ENCODE results near the gene YIF1B.

DNA sequence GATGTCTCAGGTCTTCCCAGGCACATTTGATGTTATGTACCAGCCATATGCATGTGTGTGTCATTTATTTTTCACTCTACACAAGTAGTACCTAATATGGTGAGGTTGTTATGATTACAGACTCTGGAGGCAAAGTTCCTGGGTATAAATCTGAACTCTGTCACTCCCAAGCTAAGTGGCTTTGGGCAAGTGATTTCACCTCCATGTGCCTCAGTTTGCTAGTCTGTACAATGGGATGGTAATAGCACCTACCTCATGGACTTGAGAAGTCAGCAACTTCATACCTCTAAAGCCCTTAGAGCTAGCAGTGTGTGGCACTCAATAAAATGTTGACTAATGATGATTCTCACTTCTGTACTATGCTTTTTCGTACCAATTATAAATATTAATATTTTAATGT lies 16.0 kb upstream of the YIF1B start:
- TF ChIP-seq, protein P1, sequence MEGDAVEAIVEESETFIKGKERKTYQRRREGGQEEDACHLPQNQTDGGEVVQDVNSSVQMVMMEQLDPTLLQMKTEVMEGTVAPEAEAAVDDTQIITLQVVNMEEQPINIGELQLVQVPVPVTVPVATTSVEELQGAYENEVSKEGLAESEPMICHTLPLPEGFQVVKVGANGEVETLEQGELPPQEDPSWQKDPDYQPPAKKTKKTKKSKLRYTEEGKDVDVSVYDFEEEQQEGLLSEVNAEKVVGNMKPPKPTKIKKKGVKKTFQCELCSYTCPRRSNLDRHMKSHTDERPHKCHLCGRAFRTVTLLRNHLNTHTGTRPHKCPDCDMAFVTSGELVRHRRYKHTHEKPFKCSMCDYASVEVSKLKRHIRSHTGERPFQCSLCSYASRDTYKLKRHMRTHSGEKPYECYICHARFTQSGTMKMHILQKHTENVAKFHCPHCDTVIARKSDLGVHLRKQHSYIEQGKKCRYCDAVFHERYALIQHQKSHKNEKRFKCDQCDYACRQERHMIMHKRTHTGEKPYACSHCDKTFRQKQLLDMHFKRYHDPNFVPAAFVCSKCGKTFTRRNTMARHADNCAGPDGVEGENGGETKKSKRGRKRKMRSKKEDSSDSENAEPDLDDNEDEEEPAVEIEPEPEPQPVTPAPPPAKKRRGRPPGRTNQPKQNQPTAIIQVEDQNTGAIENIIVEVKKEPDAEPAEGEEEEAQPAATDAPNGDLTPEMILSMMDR (IDR thresholded peaks at IDR 0.05): no peak
- TF ChIP-seq POLR2A (IDR thresholded peaks at IDR 0.05): no peak

All from esophagus squamous epithelium (tissue), 4 donors.